ENCODE data around the gene XAGE1B.

DNA sequence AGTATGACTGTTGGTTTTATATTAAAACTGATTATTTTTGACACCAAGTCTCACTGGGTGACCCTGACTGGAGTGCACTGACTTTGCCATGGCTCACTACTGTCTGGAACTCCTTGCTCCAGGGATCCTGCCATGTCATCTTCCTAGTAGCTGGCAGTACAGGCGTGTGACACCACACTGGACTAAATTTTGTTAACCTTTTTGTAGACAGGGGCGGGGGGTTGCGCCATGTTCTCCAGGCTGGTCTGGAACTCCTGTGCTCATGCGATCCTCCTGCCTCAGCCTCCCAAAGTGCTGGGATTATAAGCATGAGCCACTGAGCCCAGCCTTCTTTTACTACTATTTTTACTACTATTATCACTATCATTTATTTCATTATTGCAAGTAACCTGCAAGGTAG is 12.3 kb downstream of the XAGE1B start:
- TF ChIP-seq, protein P1, sequence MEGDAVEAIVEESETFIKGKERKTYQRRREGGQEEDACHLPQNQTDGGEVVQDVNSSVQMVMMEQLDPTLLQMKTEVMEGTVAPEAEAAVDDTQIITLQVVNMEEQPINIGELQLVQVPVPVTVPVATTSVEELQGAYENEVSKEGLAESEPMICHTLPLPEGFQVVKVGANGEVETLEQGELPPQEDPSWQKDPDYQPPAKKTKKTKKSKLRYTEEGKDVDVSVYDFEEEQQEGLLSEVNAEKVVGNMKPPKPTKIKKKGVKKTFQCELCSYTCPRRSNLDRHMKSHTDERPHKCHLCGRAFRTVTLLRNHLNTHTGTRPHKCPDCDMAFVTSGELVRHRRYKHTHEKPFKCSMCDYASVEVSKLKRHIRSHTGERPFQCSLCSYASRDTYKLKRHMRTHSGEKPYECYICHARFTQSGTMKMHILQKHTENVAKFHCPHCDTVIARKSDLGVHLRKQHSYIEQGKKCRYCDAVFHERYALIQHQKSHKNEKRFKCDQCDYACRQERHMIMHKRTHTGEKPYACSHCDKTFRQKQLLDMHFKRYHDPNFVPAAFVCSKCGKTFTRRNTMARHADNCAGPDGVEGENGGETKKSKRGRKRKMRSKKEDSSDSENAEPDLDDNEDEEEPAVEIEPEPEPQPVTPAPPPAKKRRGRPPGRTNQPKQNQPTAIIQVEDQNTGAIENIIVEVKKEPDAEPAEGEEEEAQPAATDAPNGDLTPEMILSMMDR (IDR thresholded peaks at IDR 0.05; ENCODE audit: poor library complexity) = no peak
- TF ChIP-seq EZH2phosphoT487 (IDR thresholded peaks at IDR 0.05; ENCODE audit: low read depth, severe bottlenecking, unreplicated experiment) = no peak
- no peak for TF ChIP-seq EZH2 (IDR thresholded peaks at IDR 0.05; ENCODE audit: borderline replicate concordance)
